Measurements from ENCODE around the gene RAPGEF2.

The RAPGEF2 gene

DNA sequence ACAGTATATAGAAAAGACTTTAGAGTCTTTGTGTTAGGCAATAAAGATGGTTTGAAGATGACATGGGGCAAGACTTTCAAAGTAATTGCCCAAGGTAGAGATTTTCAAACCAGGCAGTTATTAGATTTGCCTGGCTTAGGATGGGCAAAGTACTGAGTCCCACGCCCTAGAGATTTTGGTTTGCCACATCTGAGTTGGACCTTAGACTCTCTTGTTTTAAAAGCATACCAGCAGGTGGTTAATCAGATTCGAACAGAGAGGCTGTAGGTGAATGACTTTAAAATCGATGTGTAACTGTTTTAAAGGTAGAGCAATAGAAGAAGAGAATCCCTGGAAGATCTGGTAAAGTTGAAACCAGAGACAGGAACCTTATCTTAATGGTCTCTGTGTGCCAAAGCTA, 121.5 kb downstream of the RAPGEF2 start:
- Histone ChIP-seq H3K36me3 (ENCODE audit: control insufficient read depth, low read length) (no peaks in the 10 kb centered on the region), H3K4me1 (ENCODE audit: control insufficient read depth, low read length) (no peaks in the 10 kb centered on the region), H3K27me3 (ENCODE audit: control insufficient read depth, low read length) (no peaks in the 10 kb centered on the region), H3K4me3 (ENCODE audit: low read length) (no peak overlapping the region), H3K9me2 (replicated peaks; ENCODE audit: control insufficient read depth, low read length) (no peaks in the 10 kb centered on the region), H3F3A (ENCODE audit: control insufficient read depth, insufficient read depth) (no peaks in the 10 kb centered on the region), H4K20me1 (ENCODE audit: control insufficient read depth, insufficient read depth, low read depth, low read length) (no peaks in the 10 kb centered on the region; the same call in 1 of the 2 replicates), H3K27ac (ENCODE audit: low read depth, low read length) (no peak overlapping the region), H3K4me2 (ENCODE audit: low read length) (no peak overlapping the region), H3K79me2 (ENCODE audit: control insufficient read depth, low read length) (no peaks in the 10 kb centered on the region), H3K9me3 (ENCODE audit: control insufficient read depth, insufficient read depth, low read length) (no peaks in the 10 kb centered on the region)
- no peak for TF ChIP-seq EZH2phosphoT487 (IDR thresholded peaks at IDR 0.05; ENCODE audit: borderline replicate concordance, low read length)
- TF ChIP-seq, protein P1, sequence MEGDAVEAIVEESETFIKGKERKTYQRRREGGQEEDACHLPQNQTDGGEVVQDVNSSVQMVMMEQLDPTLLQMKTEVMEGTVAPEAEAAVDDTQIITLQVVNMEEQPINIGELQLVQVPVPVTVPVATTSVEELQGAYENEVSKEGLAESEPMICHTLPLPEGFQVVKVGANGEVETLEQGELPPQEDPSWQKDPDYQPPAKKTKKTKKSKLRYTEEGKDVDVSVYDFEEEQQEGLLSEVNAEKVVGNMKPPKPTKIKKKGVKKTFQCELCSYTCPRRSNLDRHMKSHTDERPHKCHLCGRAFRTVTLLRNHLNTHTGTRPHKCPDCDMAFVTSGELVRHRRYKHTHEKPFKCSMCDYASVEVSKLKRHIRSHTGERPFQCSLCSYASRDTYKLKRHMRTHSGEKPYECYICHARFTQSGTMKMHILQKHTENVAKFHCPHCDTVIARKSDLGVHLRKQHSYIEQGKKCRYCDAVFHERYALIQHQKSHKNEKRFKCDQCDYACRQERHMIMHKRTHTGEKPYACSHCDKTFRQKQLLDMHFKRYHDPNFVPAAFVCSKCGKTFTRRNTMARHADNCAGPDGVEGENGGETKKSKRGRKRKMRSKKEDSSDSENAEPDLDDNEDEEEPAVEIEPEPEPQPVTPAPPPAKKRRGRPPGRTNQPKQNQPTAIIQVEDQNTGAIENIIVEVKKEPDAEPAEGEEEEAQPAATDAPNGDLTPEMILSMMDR (IDR thresholded peaks at IDR 0.05; ENCODE audit: low read depth, low read length, poor library complexity, severe bottlenecking): no peak

DNA sequence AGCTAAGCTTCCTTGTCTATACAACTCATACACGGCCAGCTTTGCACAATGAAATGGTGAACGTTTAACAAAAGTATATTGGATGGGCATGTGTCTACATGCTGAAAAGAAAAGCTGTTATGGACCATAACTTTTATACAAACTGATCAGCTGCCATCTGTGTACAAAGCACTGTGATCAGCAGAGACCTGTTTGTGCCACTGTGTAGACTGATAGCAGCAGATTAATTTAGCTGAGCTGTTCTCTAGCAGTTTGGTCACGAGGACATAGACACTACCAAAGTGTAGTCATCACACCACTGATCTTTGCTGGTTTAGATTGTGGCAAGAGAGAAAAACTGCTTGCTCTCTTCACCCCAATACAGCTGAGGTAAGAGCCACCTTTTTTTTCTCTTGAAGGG, 124.5 kb downstream of the RAPGEF2 start:
- Histone ChIP-seq H3K9me3 (ENCODE audit: control insufficient read depth, insufficient read depth, low read length) (no peaks in the 10 kb centered on the region), H3K27me3 (ENCODE audit: control insufficient read depth, low read length) (no peaks in the 10 kb centered on the region), H3K4me1 (ENCODE audit: control insufficient read depth, low read length) (peaks cover 2% of the 10 kb centered on the region), H3K9me2 (replicated peaks; ENCODE audit: control insufficient read depth, low read length) (no peaks in the 10 kb centered on the region), H3F3A (ENCODE audit: control insufficient read depth, insufficient read depth) (no peaks in the 10 kb centered on the region), H3K4me2 (ENCODE audit: low read length) (no peak overlapping the region), H3K4me3 (ENCODE audit: low read length) (no peak overlapping the region), H3K36me3 (ENCODE audit: control insufficient read depth, low read length) (no peaks in the 10 kb centered on the region), H4K20me1 (ENCODE audit: control insufficient read depth, insufficient read depth, low read depth, low read length) (no peaks in the 10 kb centered on the region; the same call in 1 of the 2 replicates), H3K79me2 (ENCODE audit: control insufficient read depth, low read length) (no peaks in the 10 kb centered on the region), H3K27ac (ENCODE audit: low read depth, low read length) (no peak overlapping the region)
- TF ChIP-seq EZH2phosphoT487 (IDR thresholded peaks at IDR 0.05; ENCODE audit: borderline replicate concordance, low read length): no peak
- TF ChIP-seq, protein P1 (IDR thresholded peaks at IDR 0.05; ENCODE audit: low read depth, low read length, poor library complexity, severe bottlenecking): no peak

DNA sequence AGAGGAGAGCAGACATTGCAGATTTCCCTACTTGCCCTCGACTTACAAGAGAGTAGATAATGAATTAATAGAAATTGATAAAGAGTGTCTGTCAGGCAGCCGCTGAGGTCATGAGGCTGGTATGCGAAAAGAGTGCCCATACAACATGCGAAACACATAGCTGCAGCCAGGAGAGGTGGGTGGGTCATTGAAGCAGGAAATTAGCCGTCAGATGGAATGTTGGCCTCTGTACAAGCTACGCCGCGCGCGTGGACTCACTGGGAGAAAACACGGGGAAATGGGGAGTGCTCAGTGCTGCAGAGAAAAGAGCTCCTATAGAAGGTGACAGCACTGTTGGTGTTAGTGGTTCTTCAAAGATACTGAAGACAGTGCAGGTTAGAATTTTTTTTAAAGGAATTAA, 125.1 kb downstream of the RAPGEF2 start:
- Histone ChIP-seq H4K20me1 (ENCODE audit: control insufficient read depth, insufficient read depth, low read depth, low read length) (no peaks in the 10 kb centered on the region; the same call in 1 of the 2 replicates), H3K4me1 (ENCODE audit: control insufficient read depth, low read length) (peaks cover 8% of the 10 kb centered on the region), H3K9me2 (replicated peaks; ENCODE audit: control insufficient read depth, low read length) (no peaks in the 10 kb centered on the region), H3K27ac (ENCODE audit: low read depth, low read length) (no peak overlapping the region), H3K27me3 (ENCODE audit: control insufficient read depth, low read length) (no peaks in the 10 kb centered on the region), H3F3A (ENCODE audit: control insufficient read depth, insufficient read depth) (no peaks in the 10 kb centered on the region), H3K36me3 (ENCODE audit: control insufficient read depth, low read length) (no peaks in the 10 kb centered on the region), H3K79me2 (ENCODE audit: control insufficient read depth, low read length) (no peaks in the 10 kb centered on the region), H3K4me3 (ENCODE audit: low read length) (no peak overlapping the region), H3K9me3 (ENCODE audit: control insufficient read depth, insufficient read depth, low read length) (no peaks in the 10 kb centered on the region), H3K4me2 (ENCODE audit: low read length) (no peak overlapping the region)
- TF ChIP-seq, protein P1 (IDR thresholded peaks at IDR 0.05; ENCODE audit: low read depth, low read length, poor library complexity, severe bottlenecking): no peak
- no peak for TF ChIP-seq EZH2phosphoT487 (IDR thresholded peaks at IDR 0.05; ENCODE audit: borderline replicate concordance, low read length)
